GM12878 (cell line): ENCODE results near the gene CELSR3. TPM values are rescaled to one million over a fixed set of nuclear protein-coding genes. Genes with fewer than 3 reads are reported as not detected.

Source experiments
- ATAC-seq: fragments of 200-7000 bp; cut with Tn5 transposase; 3 replicates; pipeline ENCODE4 v1.9.1; 2020; ENCODE audit warnings: mild to moderate bottlenecking, moderate library complexity
- BruUV-seq: library from RNA; stranded (reverse); fragments of 400-500 nt; replicated peaks from 2 replicates; lab custom pipeline; 2021; lab: Mats Ljungman, UMichigan
- CTCF ChIA-PET: fragments of 300-600 bp; sonication (Branson Sonifier 250); formaldehyde crosslinking; extraction: SDS; loops from one replicate; lab custom pipeline; 2021; ENCODE audit warnings: inconsistent platforms; lab: Yijun Ruan, JAX
- POLR2A ChIA-PET: fragments of 350-600 bp; formaldehyde crosslinking; extraction: SDS; loops from one replicate; lab custom pipeline; 2021; ENCODE audit warnings: inconsistent platforms; lab: Charles Lee
- RAD21 ChIA-PET: fragments of 300-600 bp; sonication (Branson Sonifier 250); formaldehyde crosslinking; loops from one replicate; lab custom pipeline; 2023; ENCODE audit warnings: antibody characterized with exemption; ENCODE audit not compliant: unreplicated experiment; lab: Charles Lee
- SMC1A ChIA-PET: fragments of 300-600 bp; sonication (Branson Sonifier 250); formaldehyde crosslinking; loops from one replicate; lab custom pipeline; 2023; ENCODE audit not compliant: unreplicated experiment, uncharacterized antibody; lab: Charles Lee
- DNase-seq: peaks from one replicate; pipeline ENCODE4 v3.0.0-alpha.2; 2011; ENCODE audit warnings: low read depth, low spot score
- FAIRE-seq: peaks from 3 replicates; lab custom pipeline; 2011; peaks lifted over from hg19 to GRCh38; lab: Jason Lieb, UNC
- H2AFZ ChIP-seq: 2 replicates; pipeline ENCODE4 v1.6.0; 2011; ENCODE audit warnings: low read depth, low read length, control low read depth; ENCODE audit not compliant: control insufficient read depth
- H3K27ac ChIP-seq: 2 replicates; pipeline ENCODE4 v1.5.1; 2011; ENCODE audit warnings: control low read depth; ENCODE audit not compliant: control insufficient read depth, insufficient read depth
- H3K27me3 ChIP-seq, 2 experiments: replicated peaks in 1 of 2; 2 replicates each; pipeline versions ENCODE4 v1.6.0 to v1.6.1; 2011; ENCODE audit warnings: low read length in 1 of 2; ENCODE audit not compliant: control insufficient read depth in 2 of 2, insufficient read depth in 2 of 2
- H3K36me3 ChIP-seq, 2 experiments: 2 replicates each; pipeline ENCODE4 v1.5.1; 2011; ENCODE audit warnings: low read length in 1 of 2; ENCODE audit not compliant: control insufficient read depth in 2 of 2, insufficient read depth in 2 of 2
- H3K4me1 ChIP-seq: 2 replicates; pipeline ENCODE4 v1.6.1; 2011; ENCODE audit warnings: mild to moderate bottlenecking, low read length, moderate library complexity, mixed read lengths; ENCODE audit not compliant: control insufficient read depth, insufficient read depth
- H3K4me2 ChIP-seq: 2 replicates; pipeline ENCODE4 v1.6.0; 2011; ENCODE audit warnings: control low read depth; ENCODE audit not compliant: control insufficient read depth, insufficient read depth
- H3K4me3 ChIP-seq: fragments of 200-600 bp; sonication (generic); 2 replicates; pipeline ENCODE4 v1.5.1; 2016
- H3K79me2 ChIP-seq: 2 replicates; pipeline ENCODE4 v1.6.0; 2011; ENCODE audit warnings: low read length; ENCODE audit not compliant: control insufficient read depth, insufficient read depth
- H3K9ac ChIP-seq: 2 replicates; pipeline ENCODE4 v1.8.0; 2011; ENCODE audit warnings: low read length, control low read depth, mixed read lengths; ENCODE audit not compliant: control insufficient read depth, insufficient read depth
- H3K9me3 ChIP-seq: replicated peaks from 3 replicates; pipeline ENCODE4 v1.5.1; 2011; ENCODE audit warnings: mild to moderate bottlenecking, low read length; ENCODE audit not compliant: control insufficient read depth, insufficient read depth
- H4K20me1 ChIP-seq: 2 replicates; pipeline ENCODE4 v1.6.0; 2011; ENCODE audit not compliant: control insufficient read depth, insufficient read depth
- FOS ChIP-seq: IDR thresholded peaks from 3 replicates; pipeline ENCODE4 v1.6.1; 2011; ENCODE audit warnings: borderline replicate concordance; ENCODE audit not compliant: insufficient read length; ENCODE audit errors: extremely low read depth
- IRF5 ChIP-seq: fragments of 450-650 bp; IDR thresholded peaks from 2 replicates; pipeline ENCODE4 v1.6.1; 2017; ENCODE audit warnings: borderline replicate concordance
- MYB ChIP-seq: fragments of 150-350 bp; IDR thresholded peaks from 2 replicates; pipeline ENCODE4 v1.6.1; 2014; ENCODE audit warnings: mild to moderate bottlenecking, low read depth, low read length, borderline replicate concordance
- NR2C2 ChIP-seq: IDR thresholded peaks from 2 replicates; pipeline ENCODE4 v1.6.1; 2011; ENCODE audit warnings: borderline replicate concordance, low read depth; ENCODE audit not compliant: control insufficient read depth, insufficient read length
- SUPT20H ChIP-seq: IDR thresholded peaks from 2 replicates; pipeline ENCODE4 v1.6.1; 2011; ENCODE audit warnings: low read depth, mild to moderate bottlenecking, low read length, moderate library complexity, borderline replicate concordance; ENCODE audit not compliant: control insufficient read depth
- ZBTB11 ChIP-seq: fragments of 450-650 bp; formaldehyde crosslinking; IDR thresholded peaks from 2 replicates; pipeline ENCODE4 v1.5.0; 2022; ENCODE audit warnings: mild to moderate bottlenecking, missing genetic modification characterization
- WGBS: methylation state at CpG from one replicate; pipeline ENCODE4 v1.1.6; 2016; ENCODE audit warnings: low lambda C conversion rate; ENCODE audit not compliant: insufficient replicate concordance, insufficient coverage; ENCODE audit errors: missing lambda C conversion rate; 5-methylcytosine and 5-hydroxymethylcytosine counted together
- in situ Hi-C: fragments of 300-500 bp; cut with MboI; formaldehyde crosslinking; loops from 9 replicates; pipeline ENCODE4 v1.14.3; 2018; ENCODE audit warnings: mixed read lengths
- intact Hi-C: fragments of 100-400 bp; cut with micrococcal nuclease; formaldehyde crosslinking; loops from one replicate; pipeline ENCODE4 v1.14.2; 2022; ENCODE audit not compliant: unreplicated experiment
- polyA plus RNA-seq, 11 experiments: library from polyadenylated mRNA; depleted of rRNA in 4 of 11; unstranded in 6 of 11; stranded (reverse) in 5 of 11; fragments of >200 nt; fragmentation: Nextera tagmentation in 4 of 11; fragmentation: Illumina TruSeq in 1 of 11; extraction: Ambion mirVana in 4 of 11; extraction: Trizol in 1 of 11; gene quantifications; 1 replicate in 1 of 11; 2 replicates in 10 of 11; pipeline versions ENCODE4 v1.2.1 to v1.2.3, GENCODE V29; 2011 to 2016; ENCODE audit warnings: inconsistent platforms in 2 of 11, missing spikeins in 2 of 11, low read depth in 1 of 11
- total RNA-seq, 4 experiments: library from RNA; depleted of rRNA in 3 of 4; stranded (reverse); fragments of >200 nt in 3 of 4; fragmentation: Illumina TruSeq in 1 of 4; extraction: Trizol in 1 of 4; gene quantifications; 2 replicates each; pipeline versions ENCODE4 v1.2.1 to v1.2.3, GENCODE V29; 2013 to 2021
- TF ChIP-seq, protein P1 (sequence below), 3 experiments: IDR thresholded peaks in 2 of 3; conservative IDR thresholded peaks in 1 of 3; 2 replicates each; pipeline ENCODE4 v1.5.1; 2011; ENCODE audit warnings: low read depth in 3 of 3, low read length in 3 of 3, mild to moderate bottlenecking in 3 of 3, control low read depth in 2 of 3, moderate library complexity in 2 of 3, inconsistent platforms in 1 of 3, mixed read lengths in 1 of 3; ENCODE audit not compliant: control insufficient read depth in 2 of 3, insufficient read depth in 1 of 3; ENCODE audit errors: extremely low read depth in 1 of 3
- TF ChIP-seq, protein P2 (sequence below): IDR thresholded peaks from 2 replicates; pipeline ENCODE4 v1.6.1; 2012; ENCODE audit warnings: mild to moderate bottlenecking, low read depth, low read length

Gene CELSR3
- total and polyA plus RNA-seq, 10 of the 15 experiments (the other 5 are each of a cell fraction or from before 2014, with no cell fraction given), result 0.08 to 1.6 (median 0.57) TPM

DNA sequence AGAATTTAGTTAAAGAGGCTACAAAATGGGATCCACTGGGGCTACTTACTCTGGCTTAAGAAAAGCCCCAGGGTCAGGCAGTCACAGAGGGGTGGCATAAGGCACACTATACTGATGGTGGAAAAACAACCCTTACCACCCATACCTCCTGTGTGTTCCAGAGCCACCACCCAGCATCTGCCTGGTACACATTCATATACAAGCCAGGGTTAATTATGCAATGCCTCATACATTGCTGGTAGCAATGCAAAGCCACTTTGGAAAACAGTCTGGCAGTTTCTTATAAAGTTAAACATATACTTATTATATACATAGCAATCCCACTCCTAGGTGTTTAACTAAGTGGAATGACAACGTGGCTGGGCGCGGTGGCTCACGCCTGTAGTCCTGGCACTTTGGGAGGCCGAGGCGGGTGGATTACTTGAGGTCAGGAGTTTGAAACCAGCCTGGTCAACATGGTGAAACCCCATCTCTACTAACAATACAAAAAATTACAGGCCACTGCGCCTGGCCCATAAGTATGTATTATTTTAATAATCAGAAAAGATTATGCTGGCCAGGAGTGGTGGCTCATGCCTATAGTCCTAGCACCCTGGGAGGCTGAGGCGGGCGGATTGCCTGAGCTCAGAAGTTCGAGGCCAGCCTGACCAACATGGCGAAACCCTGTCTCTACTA, 38.2 kb upstream of the CELSR3 start:
- no TSS peak for BruUV-seq
- no peak overlapping the region for H3K4me2 ChIP-seq
- peaks cover 0 to 21% of the 10 kb centered on the region in 2 experiments for H3K36me3 ChIP-seq
- no peak overlapping the region for H3K9ac ChIP-seq
- TF ChIP-seq, protein P1, sequence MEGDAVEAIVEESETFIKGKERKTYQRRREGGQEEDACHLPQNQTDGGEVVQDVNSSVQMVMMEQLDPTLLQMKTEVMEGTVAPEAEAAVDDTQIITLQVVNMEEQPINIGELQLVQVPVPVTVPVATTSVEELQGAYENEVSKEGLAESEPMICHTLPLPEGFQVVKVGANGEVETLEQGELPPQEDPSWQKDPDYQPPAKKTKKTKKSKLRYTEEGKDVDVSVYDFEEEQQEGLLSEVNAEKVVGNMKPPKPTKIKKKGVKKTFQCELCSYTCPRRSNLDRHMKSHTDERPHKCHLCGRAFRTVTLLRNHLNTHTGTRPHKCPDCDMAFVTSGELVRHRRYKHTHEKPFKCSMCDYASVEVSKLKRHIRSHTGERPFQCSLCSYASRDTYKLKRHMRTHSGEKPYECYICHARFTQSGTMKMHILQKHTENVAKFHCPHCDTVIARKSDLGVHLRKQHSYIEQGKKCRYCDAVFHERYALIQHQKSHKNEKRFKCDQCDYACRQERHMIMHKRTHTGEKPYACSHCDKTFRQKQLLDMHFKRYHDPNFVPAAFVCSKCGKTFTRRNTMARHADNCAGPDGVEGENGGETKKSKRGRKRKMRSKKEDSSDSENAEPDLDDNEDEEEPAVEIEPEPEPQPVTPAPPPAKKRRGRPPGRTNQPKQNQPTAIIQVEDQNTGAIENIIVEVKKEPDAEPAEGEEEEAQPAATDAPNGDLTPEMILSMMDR (IDR thresholded peaks at IDR 0.05 in 2 of 3, conservative IDR thresholded peaks at IDR 0.05 in 1 of 3; ENCODE audit: control insufficient read depth in 2 of 3, extremely low read depth in 1 of 3, insufficient read depth in 1 of 3, low read depth in 3 of 3, low read length in 3 of 3), result no peak
- TF ChIP-seq FOS, result no peak
- TF ChIP-seq, protein P2, sequence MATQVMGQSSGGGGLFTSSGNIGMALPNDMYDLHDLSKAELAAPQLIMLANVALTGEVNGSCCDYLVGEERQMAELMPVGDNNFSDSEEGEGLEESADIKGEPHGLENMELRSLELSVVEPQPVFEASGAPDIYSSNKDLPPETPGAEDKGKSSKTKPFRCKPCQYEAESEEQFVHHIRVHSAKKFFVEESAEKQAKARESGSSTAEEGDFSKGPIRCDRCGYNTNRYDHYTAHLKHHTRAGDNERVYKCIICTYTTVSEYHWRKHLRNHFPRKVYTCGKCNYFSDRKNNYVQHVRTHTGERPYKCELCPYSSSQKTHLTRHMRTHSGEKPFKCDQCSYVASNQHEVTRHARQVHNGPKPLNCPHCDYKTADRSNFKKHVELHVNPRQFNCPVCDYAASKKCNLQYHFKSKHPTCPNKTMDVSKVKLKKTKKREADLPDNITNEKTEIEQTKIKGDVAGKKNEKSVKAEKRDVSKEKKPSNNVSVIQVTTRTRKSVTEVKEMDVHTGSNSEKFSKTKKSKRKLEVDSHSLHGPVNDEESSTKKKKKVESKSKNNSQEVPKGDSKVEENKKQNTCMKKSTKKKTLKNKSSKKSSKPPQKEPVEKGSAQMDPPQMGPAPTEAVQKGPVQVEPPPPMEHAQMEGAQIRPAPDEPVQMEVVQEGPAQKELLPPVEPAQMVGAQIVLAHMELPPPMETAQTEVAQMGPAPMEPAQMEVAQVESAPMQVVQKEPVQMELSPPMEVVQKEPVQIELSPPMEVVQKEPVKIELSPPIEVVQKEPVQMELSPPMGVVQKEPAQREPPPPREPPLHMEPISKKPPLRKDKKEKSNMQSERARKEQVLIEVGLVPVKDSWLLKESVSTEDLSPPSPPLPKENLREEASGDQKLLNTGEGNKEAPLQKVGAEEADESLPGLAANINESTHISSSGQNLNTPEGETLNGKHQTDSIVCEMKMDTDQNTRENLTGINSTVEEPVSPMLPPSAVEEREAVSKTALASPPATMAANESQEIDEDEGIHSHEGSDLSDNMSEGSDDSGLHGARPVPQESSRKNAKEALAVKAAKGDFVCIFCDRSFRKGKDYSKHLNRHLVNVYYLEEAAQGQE, result no peak
- no peak for TF ChIP-seq NR2C2
- TF ChIP-seq SUPT20H, result no peak
- TF ChIP-seq ZBTB11, result no peak
- TF ChIP-seq MYB, result no peak
- no peak for TF ChIP-seq IRF5
- TF ChIP-seq, all 136 proteins: peak for 0
- DNase-seq, result no peak
- no peak overlapping the region for H2AFZ ChIP-seq
- ChIA-PET RAD21 (interaction anchor here (1.2 kb wide), 1 partner anchor 39 kb away, joined by 3 read pairs; no protein-coding TSS in a partner anchor), SMC1A (no interaction called here), CTCF (interaction anchor here (0.7 kb wide), 1 partner anchor 318 kb away, joined by 3 read pairs; the partner anchor contains the start of gene DALRD3), POLR2A (interaction anchor here (0.6 kb wide), 1 partner anchor 164 kb away, joined by 3 read pairs; no protein-coding TSS in a partner anchor)
- WGBS, result 99% methylated on average over 11 of the region's 11 CpGs
- no peak overlapping the region for H3K27ac ChIP-seq
- no peaks in the 10 kb centered on the region for H3K9me3 ChIP-seq
- no peaks in the 10 kb centered on the region for H3K27me3 ChIP-seq
- H4K20me1 ChIP-seq, result peaks cover 6% of the 10 kb centered on the region
- ATAC-seq, result no peak
- peaks cover 61% of the 10 kb centered on the region for H3K79me2 ChIP-seq
- no peaks in the 10 kb centered on the region for H3K4me1 ChIP-seq
- FAIRE-seq, result no peak
- intact Hi-C loops, result no loop called here
- no peak overlapping the region for H3K4me3 ChIP-seq
- in situ Hi-C loops, result no loop called here
